ENCODE data around the gene LINGO4. TPM values are rescaled to one million over a fixed set of nuclear protein-coding genes. Genes with fewer than 3 reads are reported as not detected.

Gene LINGO4
- total and polyA plus RNA-seq, 10 of the 15 experiments (the other 5 are each of a cell fraction or from before 2014, with no cell fraction given) = not detected

GRCh38 chr1:151834239-151834638 is 29.0 kb upstream of the LINGO4 start (continued):
- no peak for TF ChIP-seq CEBPZ (IDR thresholded peaks at IDR 0.05; ENCODE audit: low read depth, low read length)

DNA sequence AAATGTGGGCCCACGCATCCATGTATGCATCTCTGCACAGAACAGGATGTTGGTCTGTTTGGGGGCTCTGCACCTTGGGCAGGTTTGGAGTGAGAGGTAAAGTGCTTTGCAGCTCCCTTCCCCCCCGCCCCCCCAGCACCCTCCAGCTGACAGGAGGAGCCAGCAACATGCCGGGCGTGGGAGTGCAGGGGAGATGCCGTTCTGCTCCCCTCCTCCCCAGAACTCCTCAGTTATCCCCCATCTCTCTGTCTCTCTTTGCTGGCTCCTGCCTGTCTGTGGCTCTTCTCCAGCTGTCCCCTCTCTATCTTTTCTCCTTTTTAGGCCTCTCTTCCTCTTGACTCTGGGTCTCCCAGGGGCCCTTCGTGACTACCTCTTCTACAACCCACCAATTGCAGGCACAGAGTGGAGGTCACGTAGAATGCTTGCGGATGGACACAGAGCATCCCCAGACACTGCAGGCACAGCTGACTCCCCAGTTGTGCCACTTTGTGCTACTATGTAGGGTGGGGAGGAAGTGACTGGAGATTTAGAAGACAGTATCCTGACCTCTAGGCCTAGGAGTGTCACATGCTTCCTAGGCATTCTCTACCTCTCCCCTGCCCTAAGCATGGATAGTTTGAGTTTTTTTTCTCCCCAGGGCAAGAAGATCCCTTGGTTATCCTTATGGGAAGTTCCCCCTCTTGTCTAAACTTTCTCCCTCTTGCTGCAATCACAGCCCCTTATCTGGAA is 28.1 kb upstream of the LINGO4 start:
- Histone ChIP-seq H2AFZ (ENCODE audit: control insufficient read depth, low read depth, low read length) (no peak overlapping the region), H3K27ac (ENCODE audit: control insufficient read depth, insufficient read depth) (no peak overlapping the region), H3K9ac (ENCODE audit: control insufficient read depth, insufficient read depth, low read length) (no peak overlapping the region), H3K27me3 (replicated peaks in 1 of 2; ENCODE audit: control insufficient read depth in 2 of 2, insufficient read depth in 2 of 2, low read length in 1 of 2) (peaks cover 0 to 8% of the 10 kb centered on the region in 2 experiments), H3K4me3 (no peak overlapping the region), H4K20me1 (ENCODE audit: control insufficient read depth, insufficient read depth) (peaks cover 5% of the 10 kb centered on the region; the same call in 1 of the 2 replicates), H3K4me1 (ENCODE audit: control insufficient read depth, insufficient read depth, low read length) (peaks cover 5% of the 10 kb centered on the region), H3K9me3 (replicated peaks; ENCODE audit: control insufficient read depth, insufficient read depth, low read length) (no peaks in the 10 kb centered on the region), H3K79me2 (ENCODE audit: control insufficient read depth, insufficient read depth, low read length) (no peaks in the 10 kb centered on the region), H3K36me3 (ENCODE audit: control insufficient read depth in 2 of 2, insufficient read depth in 2 of 2, low read length in 1 of 2) (no peaks in the 10 kb centered on the region), H3K4me2 (ENCODE audit: control insufficient read depth, insufficient read depth) (no peak overlapping the region)
- no peak for TF ChIP-seq POLR2AphosphoS5 (IDR thresholded peaks at IDR 0.05; ENCODE audit: low read length)
- no peak for TF ChIP-seq BMI1 (IDR thresholded peaks at IDR 0.05; ENCODE audit: borderline replicate concordance)
- TF ChIP-seq, protein P1, sequence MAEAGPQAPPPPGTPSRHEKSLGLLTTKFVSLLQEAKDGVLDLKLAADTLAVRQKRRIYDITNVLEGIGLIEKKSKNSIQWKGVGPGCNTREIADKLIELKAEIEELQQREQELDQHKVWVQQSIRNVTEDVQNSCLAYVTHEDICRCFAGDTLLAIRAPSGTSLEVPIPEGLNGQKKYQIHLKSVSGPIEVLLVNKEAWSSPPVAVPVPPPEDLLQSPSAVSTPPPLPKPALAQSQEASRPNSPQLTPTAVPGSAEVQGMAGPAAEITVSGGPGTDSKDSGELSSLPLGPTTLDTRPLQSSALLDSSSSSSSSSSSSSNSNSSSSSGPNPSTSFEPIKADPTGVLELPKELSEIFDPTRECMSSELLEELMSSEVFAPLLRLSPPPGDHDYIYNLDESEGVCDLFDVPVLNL (IDR thresholded peaks at IDR 0.05; ENCODE audit: low read depth, low read length) = no peak
- TF ChIP-seq SMC3 (IDR thresholded peaks at IDR 0.05; ENCODE audit: borderline replicate concordance, low read length) = no peak
- no peak for TF ChIP-seq EGR1 (IDR thresholded peaks at IDR 0.05; ENCODE audit: borderline replicate concordance in 1 of 2, low read depth in 2 of 2, low read length in 2 of 2)
- TF ChIP-seq NR2C1 (IDR thresholded peaks at IDR 0.05) = no peak
- no peak for TF ChIP-seq CHD4 (IDR thresholded peaks at IDR 0.05)
- no peak for DNase-seq (ENCODE audit: low read depth, low spot score)
- in situ Hi-C loops (cut with MboI) = loop anchor here (10.0 kb wide), 2 partner anchors 389 to 539 kb away; no protein-coding TSS in a partner anchor
- ChIA-PET POLR2A (no interaction called here), RAD21 (ENCODE audit: unreplicated experiment) (no interaction called here), SMC1A (ENCODE audit: uncharacterized antibody, unreplicated experiment) (no interaction called here), CTCF (interaction anchor here (0.8 to 1.7 kb wide), 3 partner anchors 12 to 138 kb away, joined by 3 to 4 read pairs (median 3); no protein-coding TSS in a partner anchor)
- BruUV-seq (replicated peaks) = no TSS peak
- no peak for FAIRE-seq
- intact Hi-C loops (cut with micrococcal nuclease; ENCODE audit: unreplicated experiment) = loop anchor here (10.0 kb wide), 1 partner anchor 119 kb away; the partner anchor contains the start of gene CELF3
- 51% methylated on average over 6 of the region's 8 CpGs for WGBS (ENCODE audit: insufficient coverage, insufficient replicate concordance, low lambda C conversion rate, missing lambda C conversion rate)
- ATAC-seq = no peak

Data from GM12878 (cell line).